LNCaP clone FGC (cell line): ENCODE data around the gene SNX6.

Source experiments
- DNase-seq: peaks from one replicate; pipeline ENCODE4 v3.0.0-alpha.2; 2011; ENCODE audit warnings: low read depth
- H3K4me3 ChIP-seq: 2 replicates; pipeline ENCODE4 v1.5.1; 2011; ENCODE audit warnings: mild to moderate bottlenecking, low read depth, low read length, control low read depth
- TF ChIP-seq, protein P1 (sequence below): IDR thresholded peaks from 2 replicates; pipeline ENCODE4 v1.5.1; 2012; ENCODE audit warnings: mild to moderate bottlenecking; ENCODE audit not compliant: control insufficient read depth, insufficient read depth; ENCODE audit errors: extremely low read depth

SNX6 gene

DNA sequence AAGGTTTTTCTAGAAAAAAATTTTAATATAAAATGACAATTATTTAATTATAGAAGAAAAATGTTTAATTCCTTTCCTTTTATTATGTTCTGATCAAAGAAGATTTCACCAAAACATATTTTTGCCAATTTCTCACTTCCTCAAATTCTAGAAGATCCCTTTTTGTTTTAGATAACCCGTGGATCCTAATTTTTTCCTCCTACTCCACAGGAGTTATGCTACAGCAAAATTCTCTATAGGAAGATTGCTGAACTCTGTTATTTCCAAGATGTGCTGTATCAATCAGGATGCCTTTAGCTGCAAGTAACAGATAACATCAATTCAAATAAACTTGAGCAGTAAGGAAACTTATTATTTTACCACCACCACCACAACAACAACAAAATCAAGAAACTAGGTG lies 3.8 kb upstream of the SNX6 start:
- no peak overlapping the region for H3K4me3 ChIP-seq
- TF ChIP-seq, protein P1, sequence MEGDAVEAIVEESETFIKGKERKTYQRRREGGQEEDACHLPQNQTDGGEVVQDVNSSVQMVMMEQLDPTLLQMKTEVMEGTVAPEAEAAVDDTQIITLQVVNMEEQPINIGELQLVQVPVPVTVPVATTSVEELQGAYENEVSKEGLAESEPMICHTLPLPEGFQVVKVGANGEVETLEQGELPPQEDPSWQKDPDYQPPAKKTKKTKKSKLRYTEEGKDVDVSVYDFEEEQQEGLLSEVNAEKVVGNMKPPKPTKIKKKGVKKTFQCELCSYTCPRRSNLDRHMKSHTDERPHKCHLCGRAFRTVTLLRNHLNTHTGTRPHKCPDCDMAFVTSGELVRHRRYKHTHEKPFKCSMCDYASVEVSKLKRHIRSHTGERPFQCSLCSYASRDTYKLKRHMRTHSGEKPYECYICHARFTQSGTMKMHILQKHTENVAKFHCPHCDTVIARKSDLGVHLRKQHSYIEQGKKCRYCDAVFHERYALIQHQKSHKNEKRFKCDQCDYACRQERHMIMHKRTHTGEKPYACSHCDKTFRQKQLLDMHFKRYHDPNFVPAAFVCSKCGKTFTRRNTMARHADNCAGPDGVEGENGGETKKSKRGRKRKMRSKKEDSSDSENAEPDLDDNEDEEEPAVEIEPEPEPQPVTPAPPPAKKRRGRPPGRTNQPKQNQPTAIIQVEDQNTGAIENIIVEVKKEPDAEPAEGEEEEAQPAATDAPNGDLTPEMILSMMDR: no peak
- no peak for DNase-seq

DNA sequence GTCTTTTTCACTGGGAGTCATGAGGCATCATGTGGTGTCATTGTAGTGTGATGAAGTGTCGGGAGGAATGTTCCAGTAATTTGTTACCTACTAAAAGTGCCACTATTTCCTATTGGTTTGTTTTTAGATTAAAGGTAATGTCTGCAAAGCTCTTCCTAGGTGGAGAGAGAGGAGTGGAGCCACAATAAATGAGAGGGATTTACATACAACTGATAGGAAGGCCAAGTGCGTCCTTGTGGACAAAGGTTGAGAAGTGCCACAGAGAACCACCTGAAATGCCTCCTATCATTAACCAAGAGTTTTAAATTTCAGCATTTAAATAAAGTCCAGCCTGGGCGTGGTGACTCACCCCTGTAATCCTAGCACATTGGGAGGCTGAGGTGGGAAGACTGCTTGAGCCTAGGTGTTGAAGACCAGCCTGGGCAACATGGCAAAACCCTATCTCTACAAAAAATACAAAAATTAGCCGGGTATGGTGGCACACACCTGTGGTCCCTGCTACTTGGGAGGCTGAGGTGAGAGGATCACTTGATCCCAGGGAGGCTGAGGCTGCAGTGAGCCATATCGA lies 2.5 kb upstream of the SNX6 start:
- TF ChIP-seq, protein P1: no peak
- no peak overlapping the region for H3K4me3 ChIP-seq
- no peak for DNase-seq

DNA sequence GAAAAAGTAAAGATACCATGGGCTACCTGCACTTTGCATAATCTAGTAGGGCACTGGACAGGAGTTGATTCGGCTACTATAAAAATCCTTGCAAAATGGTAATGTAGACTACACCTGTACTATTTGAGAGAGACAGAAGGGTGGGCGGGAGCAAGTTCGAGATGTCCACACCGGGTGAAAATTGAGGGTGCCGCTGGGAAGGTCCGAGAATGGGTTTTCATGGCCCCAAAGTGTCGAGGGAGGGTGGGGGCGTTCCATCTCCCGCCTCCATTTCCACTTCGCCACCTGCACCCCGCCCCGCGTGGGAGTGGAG lies 648 bp downstream of the SNX6 start:
- H3K4me3 ChIP-seq: peak overlapping the region; percentile 91
- no peak for DNase-seq
- TF ChIP-seq, protein P1: no peak

DNA sequence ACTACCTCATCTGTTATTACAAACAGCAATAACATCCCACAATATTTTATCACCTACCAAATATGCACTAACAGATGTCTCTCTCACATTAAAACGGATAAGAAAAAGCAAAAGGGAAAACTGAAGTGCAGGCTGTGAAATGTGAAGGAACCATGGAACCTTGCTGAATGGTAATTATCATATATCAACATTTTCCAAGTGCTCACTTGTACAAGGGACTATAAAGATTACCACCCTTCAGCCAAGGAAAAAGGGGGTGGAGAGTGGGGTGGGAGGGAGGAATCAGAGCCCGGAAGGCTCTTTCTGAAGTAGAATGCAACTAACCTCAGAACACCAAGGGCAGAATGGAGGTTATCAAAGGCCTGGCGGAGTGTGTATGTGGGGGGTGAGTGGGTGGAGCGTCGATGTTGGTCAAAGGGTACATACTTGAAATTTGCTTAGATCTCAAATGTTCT lies 1.2 kb downstream of the SNX6 start:
- peak overlapping the region; percentile 91 for H3K4me3 ChIP-seq
- TF ChIP-seq, protein P1: no peak
- DNase-seq: no peak

DNA sequence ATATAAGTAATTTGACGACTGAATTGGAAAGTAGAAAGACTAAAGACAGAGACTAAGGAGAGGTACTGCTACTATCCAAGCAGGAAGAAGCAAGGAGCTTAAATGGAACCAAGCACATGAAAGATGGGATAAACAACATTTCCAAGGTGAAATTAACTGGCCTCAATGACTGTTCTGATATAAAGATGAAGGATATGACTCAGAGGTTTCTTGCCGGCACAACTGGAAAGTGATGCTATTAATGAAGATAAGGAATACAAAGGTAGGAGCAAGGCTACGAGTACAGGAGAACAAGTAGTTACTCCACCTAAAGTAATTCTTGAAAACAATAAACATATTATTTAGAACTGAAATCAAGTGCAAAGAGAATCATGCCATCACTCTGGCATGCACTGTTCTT lies 6.4 kb downstream of the SNX6 start:
- TF ChIP-seq, protein P1: no peak
- no peak overlapping the region for H3K4me3 ChIP-seq
- DNase-seq: no peak

DNA sequence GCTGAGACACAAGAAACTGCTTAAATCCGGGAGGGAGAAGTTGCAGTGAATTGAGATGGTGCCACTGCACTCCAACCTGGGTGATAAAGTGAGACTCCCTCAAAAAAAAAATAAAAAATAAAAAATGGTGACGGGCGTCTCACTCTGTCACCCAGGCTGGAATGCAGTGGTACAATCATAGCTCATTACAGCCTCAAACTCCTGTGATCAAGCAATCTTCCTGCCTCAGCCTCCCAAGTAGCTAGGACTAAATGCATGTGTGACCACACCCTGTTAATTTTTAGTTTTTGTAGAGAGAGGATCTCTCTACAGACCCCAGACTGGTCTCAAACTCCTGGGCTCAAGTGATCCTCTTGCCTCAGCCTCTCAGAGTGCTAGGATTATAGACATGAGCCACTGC lies 9.1 kb downstream of the SNX6 start:
- TF ChIP-seq, protein P1: no peak
- DNase-seq: no peak
- H3K4me3 ChIP-seq: no peak overlapping the region

DNA sequence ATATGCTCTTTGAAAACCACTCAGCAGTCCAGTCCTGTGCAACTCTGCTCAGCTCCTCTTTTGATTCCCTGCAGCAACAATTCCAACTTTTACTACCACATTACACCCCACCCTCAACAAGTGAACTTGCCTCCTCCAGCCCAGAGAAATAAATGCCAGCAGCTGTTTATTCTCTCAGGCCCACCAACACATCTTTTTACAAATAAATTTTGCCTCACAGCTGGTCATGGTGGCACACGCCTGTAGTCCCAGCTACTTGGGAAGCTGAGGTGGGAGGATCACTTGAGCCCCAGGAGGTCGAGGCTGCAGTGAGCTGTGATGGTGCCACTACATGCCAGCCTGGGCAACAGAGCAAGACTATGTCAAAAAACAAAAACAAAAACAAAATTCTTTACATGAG lies 9.8 kb downstream of the SNX6 start:
- H3K4me3 ChIP-seq: no peak overlapping the region
- TF ChIP-seq, protein P1: no peak
- no peak for DNase-seq
